ENCODE results near the gene C9orf78. TPM values are rescaled to one million over a fixed set of nuclear protein-coding genes. Genes with fewer than 3 reads are reported as not detected.

C9orf78 gene
- total RNA-seq, 3 donors from 2014 or later: 56.7 to 189 (median 57.8) TPM

GRCh38 chr9:129841071-129841470, 6.0 kb upstream of the C9orf78 start:
- H3K4me1 ChIP-seq: peaks cover 0 to 11% of the 10 kb centered on the region in 2 donors
- H3K4me3 ChIP-seq: no peak overlapping the region
- intact Hi-C loops (cut with DNase I; ENCODE audit: low total_unique reads): no loop called here
- TF ChIP-seq, protein P1, sequence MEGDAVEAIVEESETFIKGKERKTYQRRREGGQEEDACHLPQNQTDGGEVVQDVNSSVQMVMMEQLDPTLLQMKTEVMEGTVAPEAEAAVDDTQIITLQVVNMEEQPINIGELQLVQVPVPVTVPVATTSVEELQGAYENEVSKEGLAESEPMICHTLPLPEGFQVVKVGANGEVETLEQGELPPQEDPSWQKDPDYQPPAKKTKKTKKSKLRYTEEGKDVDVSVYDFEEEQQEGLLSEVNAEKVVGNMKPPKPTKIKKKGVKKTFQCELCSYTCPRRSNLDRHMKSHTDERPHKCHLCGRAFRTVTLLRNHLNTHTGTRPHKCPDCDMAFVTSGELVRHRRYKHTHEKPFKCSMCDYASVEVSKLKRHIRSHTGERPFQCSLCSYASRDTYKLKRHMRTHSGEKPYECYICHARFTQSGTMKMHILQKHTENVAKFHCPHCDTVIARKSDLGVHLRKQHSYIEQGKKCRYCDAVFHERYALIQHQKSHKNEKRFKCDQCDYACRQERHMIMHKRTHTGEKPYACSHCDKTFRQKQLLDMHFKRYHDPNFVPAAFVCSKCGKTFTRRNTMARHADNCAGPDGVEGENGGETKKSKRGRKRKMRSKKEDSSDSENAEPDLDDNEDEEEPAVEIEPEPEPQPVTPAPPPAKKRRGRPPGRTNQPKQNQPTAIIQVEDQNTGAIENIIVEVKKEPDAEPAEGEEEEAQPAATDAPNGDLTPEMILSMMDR (IDR thresholded peaks at IDR 0.05): no peak
- no peak for TF ChIP-seq POLR2AphosphoS5 (IDR thresholded peaks at IDR 0.05)
- no peak for TF ChIP-seq POLR2A (IDR thresholded peaks at IDR 0.05)
- no peaks in the 10 kb centered on the region for H3K9me3 ChIP-seq
- H3K36me3 ChIP-seq: no peaks in the 10 kb centered on the region
- H3K27me3 ChIP-seq: no peaks in the 10 kb centered on the region
- H3K27ac ChIP-seq: no peak overlapping the region
- no peak for DNase-seq (ENCODE audit: low spot score in 2 of 2)

DNA sequence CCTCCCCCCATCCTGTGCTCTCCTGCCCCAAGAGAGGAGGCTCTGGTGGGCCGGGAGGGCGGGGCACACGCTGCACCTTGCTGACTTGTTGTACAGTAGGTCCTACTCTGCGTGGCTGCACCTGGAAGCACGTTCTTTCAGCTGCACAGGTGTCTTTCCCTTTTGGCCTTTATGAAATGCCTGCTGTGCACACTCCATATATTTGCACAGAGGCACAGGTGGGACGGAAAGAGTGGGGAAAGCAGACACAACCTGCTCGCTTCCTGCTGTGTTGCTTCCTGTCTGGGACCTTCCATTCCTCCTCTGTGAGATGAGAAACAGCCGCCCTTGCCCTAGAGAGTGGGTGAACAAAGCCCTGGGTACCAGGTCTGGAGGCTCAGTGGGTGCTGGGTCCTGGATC, 5.0 kb upstream of the C9orf78 start:
- H3K27me3 ChIP-seq: no peaks in the 10 kb centered on the region
- intact Hi-C loops (cut with DNase I; ENCODE audit: low total_unique reads): no loop called here
- H3K27ac ChIP-seq: no peak overlapping the region
- TF ChIP-seq POLR2A (IDR thresholded peaks at IDR 0.05) (no peak), POLR2AphosphoS5 (IDR thresholded peaks at IDR 0.05) (no peak)
- TF ChIP-seq, protein P1 (IDR thresholded peaks at IDR 0.05): no peak
- no peaks in the 10 kb centered on the region for H3K9me3 ChIP-seq
- H3K4me3 ChIP-seq: no peak overlapping the region
- no peak for DNase-seq (ENCODE audit: low spot score in 2 of 2)
- H3K36me3 ChIP-seq: no peaks in the 10 kb centered on the region
- peaks cover 0 to 12% of the 10 kb centered on the region in 2 donors for H3K4me1 ChIP-seq

DNA sequence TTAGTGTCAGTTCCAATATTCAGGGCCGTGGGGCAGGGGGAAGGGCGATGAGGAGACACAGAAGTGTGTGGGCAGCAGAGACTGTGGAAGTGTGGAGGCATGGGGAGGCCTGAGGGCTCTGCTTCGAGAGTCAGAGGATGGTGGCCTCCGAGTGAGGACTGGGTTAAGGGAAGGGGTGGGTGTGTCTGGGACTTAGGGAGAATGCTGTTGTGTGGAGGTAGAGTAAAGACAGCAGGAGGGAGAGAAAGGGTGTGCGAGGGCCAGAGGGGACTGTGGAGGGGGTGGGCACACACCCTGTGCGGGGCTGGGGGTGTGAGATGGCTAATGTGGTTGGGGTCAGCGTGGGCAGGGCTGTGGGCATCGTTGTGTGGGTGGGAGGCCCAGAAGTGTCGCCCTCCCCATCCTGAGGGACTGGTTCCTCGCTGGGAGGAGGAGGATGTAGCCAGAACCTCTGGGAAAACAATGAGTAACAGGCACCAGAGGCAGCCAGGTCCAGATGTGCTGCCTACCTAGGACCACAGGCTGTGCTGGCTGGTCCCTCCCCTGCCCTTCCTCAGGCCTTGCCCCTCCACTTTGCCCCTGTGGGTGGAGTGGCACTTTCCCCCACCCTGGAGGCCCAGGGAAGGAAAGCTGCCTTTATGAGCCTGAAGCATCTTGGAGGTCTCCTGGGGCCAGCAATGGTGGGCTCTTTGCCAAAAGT, 4.4 kb upstream of the C9orf78 start:
- Histone ChIP-seq H3K27ac (peak overlapping the region in 1 of 2 donors; percentile 20), H3K4me1 (peaks cover 0 to 12% of the 10 kb centered on the region in 2 donors)
- intact Hi-C loops (cut with DNase I; ENCODE audit: low total_unique reads): no loop called here

DNA sequence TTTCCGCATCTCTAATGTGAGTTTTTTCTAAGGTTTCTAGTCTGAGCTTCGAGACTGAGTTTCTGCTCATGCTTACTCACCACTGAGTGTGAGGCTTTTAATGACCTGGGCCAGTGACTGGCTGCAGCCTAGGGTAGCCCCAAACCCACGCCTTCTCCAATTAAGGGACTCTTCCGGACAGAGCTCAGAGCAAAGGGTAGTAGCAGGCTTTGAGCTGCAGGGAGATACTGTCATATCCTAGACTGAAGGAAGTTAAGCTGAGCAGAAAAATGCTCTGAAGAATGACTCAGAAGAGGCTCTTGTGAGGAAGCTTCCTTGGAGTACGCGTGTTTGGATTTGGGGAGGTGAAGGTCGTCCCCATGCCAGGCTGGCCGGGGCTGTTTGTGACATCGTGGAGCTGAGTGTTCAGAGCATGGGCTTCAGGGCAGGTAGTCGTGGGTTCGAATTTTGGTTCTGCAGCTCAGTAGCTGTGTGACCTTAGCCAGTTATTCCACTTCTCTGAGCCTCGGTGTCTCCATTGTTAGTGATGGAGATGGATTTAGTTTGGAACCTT, 3.7 kb upstream of the C9orf78 start:
- Histone ChIP-seq H3K4me3 (no peak overlapping the region), H3K4me1 (peaks cover 0 to 12% of the 10 kb centered on the region in 2 donors), H3K9me3 (no peaks in the 10 kb centered on the region), H3K36me3 (no peaks in the 10 kb centered on the region), H3K27ac (peak overlapping the region in 1 of 2 donors; percentile 20), H3K27me3 (no peaks in the 10 kb centered on the region)
- DNase-seq (ENCODE audit: low spot score in 2 of 2): no peak
- intact Hi-C loops (cut with DNase I; ENCODE audit: low total_unique reads): no loop called here
- TF ChIP-seq POLR2A (IDR thresholded peaks at IDR 0.05) (no peak), POLR2AphosphoS5 (IDR thresholded peaks at IDR 0.05) (no peak)
- TF ChIP-seq, protein P1 (IDR thresholded peaks at IDR 0.05): no peak

More for the DNA sequence above, 4.4 kb upstream of the C9orf78 start:
- no peaks in the 10 kb centered on the region for H3K9me3 ChIP-seq
- TF ChIP-seq POLR2AphosphoS5 (IDR thresholded peaks at IDR 0.05) (no peak), POLR2A (IDR thresholded peaks at IDR 0.05) (no peak)
- TF ChIP-seq, protein P1 (IDR thresholded peaks at IDR 0.05): no peak
- no peak overlapping the region for H3K4me3 ChIP-seq
- no peak for DNase-seq (ENCODE audit: low spot score in 2 of 2)
- no peaks in the 10 kb centered on the region for H3K36me3 ChIP-seq
- no peaks in the 10 kb centered on the region for H3K27me3 ChIP-seq

GRCh38 chr9:129836311-129837007, 1.4 kb upstream of the C9orf78 start:
- no peaks in the 10 kb centered on the region for H3K9me3 ChIP-seq
- intact Hi-C loops (cut with DNase I; ENCODE audit: low total_unique reads): no loop called here
- peak overlapping the region; percentile 75 to 94 (median 80) for H3K4me3 ChIP-seq
- no peaks in the 10 kb centered on the region for H3K36me3 ChIP-seq
- DNase-seq (ENCODE audit: low spot score in 2 of 2): no peak
- peak overlapping the region in 1 of 2 donors; percentile 86 for H3K27ac ChIP-seq
- H3K27me3 ChIP-seq: no peaks in the 10 kb centered on the region
- peaks cover 0 to 12% of the 10 kb centered on the region in 2 donors for H3K4me1 ChIP-seq
- TF ChIP-seq POLR2A (IDR thresholded peaks at IDR 0.05): no peak
- TF ChIP-seq, protein P1 (IDR thresholded peaks at IDR 0.05): no peak
- no peak for TF ChIP-seq POLR2AphosphoS5 (IDR thresholded peaks at IDR 0.05)

All from breast epithelium (tissue), 4 donors.